Trophoblast cell (in vitro differentiated cells and primary cell): ENCODE measurements around the gene FSTL5.

ENCODE experiments used
- DNase-seq, 2 donors: peaks; one replicate each; pipeline ENCODE4 v3.0.0-alpha.2; 2016
- H2AFZ ChIP-seq: 2 replicates; pipeline ENCODE4 v1.6.1; 2013; ENCODE audit warnings: low read length, moderate library complexity, mild to moderate bottlenecking; ENCODE audit not compliant: insufficient read depth, poor library complexity
- H2AK5ac ChIP-seq: 2 replicates; pipeline ENCODE4 v1.6.1; 2013; ENCODE audit warnings: mild to moderate bottlenecking, low read length
- H2BK120ac ChIP-seq: 2 replicates; pipeline ENCODE4 v1.6.1; 2013; ENCODE audit warnings: low read length, mild to moderate bottlenecking, moderate library complexity; ENCODE audit not compliant: insufficient read depth, poor library complexity
- H2BK12ac ChIP-seq: 2 replicates; pipeline ENCODE4 v1.6.1; 2013; ENCODE audit warnings: mild to moderate bottlenecking, low read length, moderate library complexity
- H2BK5ac ChIP-seq: 2 replicates; pipeline ENCODE4 v1.6.1; 2013; ENCODE audit warnings: low read length, low read depth, moderate library complexity, mild to moderate bottlenecking; ENCODE audit not compliant: poor library complexity
- H3K14ac ChIP-seq: 2 replicates; pipeline ENCODE4 v1.6.1; 2013; ENCODE audit warnings: mild to moderate bottlenecking, low read length
- H3K18ac ChIP-seq: 2 replicates; pipeline ENCODE4 v1.6.1; 2013; ENCODE audit warnings: mild to moderate bottlenecking, low read length
- H3K23ac ChIP-seq: 2 replicates; pipeline ENCODE4 v1.6.1; 2013; ENCODE audit warnings: low read length
- H3K27ac ChIP-seq: 2 replicates; pipeline ENCODE4 v1.5.1; 2013; ENCODE audit warnings: low read depth, mild to moderate bottlenecking, inconsistent platforms, low read length, moderate library complexity
- H3K27me3 ChIP-seq: 2 replicates; pipeline ENCODE4 v1.6.1; 2013; ENCODE audit warnings: inconsistent platforms, mild to moderate bottlenecking, low read length, moderate library complexity; ENCODE audit not compliant: insufficient read depth
- H3K36me3 ChIP-seq, 2 experiments: 1 replicate in 1 of 2; 2 replicates in 1 of 2; pipeline ENCODE4 v1.6.1; 2013; ENCODE audit warnings: low read length in 2 of 2, mild to moderate bottlenecking in 2 of 2, moderate library complexity in 1 of 2; ENCODE audit not compliant: insufficient read depth in 2 of 2, control insufficient read depth in 1 of 2
- H3K4ac ChIP-seq: 2 replicates; pipeline ENCODE4 v1.6.1; 2013; ENCODE audit warnings: low read depth, mild to moderate bottlenecking, low read length, moderate library complexity
- H3K4me1 ChIP-seq, 2 experiments: 1 replicate in 1 of 2; 2 replicates in 1 of 2; pipeline ENCODE4 v1.6.1; 2013; ENCODE audit warnings: low read length in 2 of 2, mild to moderate bottlenecking in 2 of 2, moderate library complexity in 1 of 2; ENCODE audit not compliant: insufficient read depth in 2 of 2, control insufficient read depth in 1 of 2
- H3K4me2 ChIP-seq: 2 replicates; pipeline ENCODE4 v1.6.1; 2013; ENCODE audit warnings: inconsistent platforms, mild to moderate bottlenecking, low read length, moderate library complexity
- H3K4me3 ChIP-seq: 2 replicates; pipeline ENCODE4 v1.5.1; 2013; ENCODE audit warnings: mild to moderate bottlenecking, low read depth, low read length, inconsistent platforms
- H3K79me1 ChIP-seq: one replicate; pipeline ENCODE4 v1.6.1; 2013; ENCODE audit warnings: low read length
- H3K79me2 ChIP-seq: 2 replicates; pipeline ENCODE4 v1.6.1; 2013; ENCODE audit warnings: low read length, mild to moderate bottlenecking; ENCODE audit not compliant: control insufficient read depth, insufficient read depth, poor library complexity
- H3K9ac ChIP-seq: 2 replicates; pipeline ENCODE4 v1.6.1; 2013; ENCODE audit warnings: mild to moderate bottlenecking, low read length
- H3K9me3 ChIP-seq: 2 replicates; pipeline ENCODE4 v1.6.1; 2013; ENCODE audit warnings: low read depth, mild to moderate bottlenecking, control low read depth, inconsistent platforms, low read length; ENCODE audit not compliant: insufficient read depth
- H4K12ac ChIP-seq: 2 replicates; pipeline ENCODE4 v1.6.1; 2013; ENCODE audit warnings: low read depth, mild to moderate bottlenecking, low read length, moderate library complexity
- H4K8ac ChIP-seq: 2 replicates; pipeline ENCODE4 v1.6.1; 2013; ENCODE audit warnings: low read depth, mild to moderate bottlenecking, low read length, moderate library complexity
- H4K91ac ChIP-seq: one replicate; pipeline ENCODE4 v1.6.1; 2013; ENCODE audit warnings: low read depth, mild to moderate bottlenecking, low read length, moderate library complexity
- WGBS: extraction: QIAGEN DNeasy Blood & Tissue Kit; methylation state at CpG from one replicate; pipeline ENCODE4 v1.1.7; 2013; ENCODE audit warnings: missing lambda C conversion rate; ENCODE audit not compliant: insufficient read length, insufficient coverage; ENCODE audit errors: extremely low coverage; 5-methylcytosine and 5-hydroxymethylcytosine counted together

FSTL5 gene

DNA sequence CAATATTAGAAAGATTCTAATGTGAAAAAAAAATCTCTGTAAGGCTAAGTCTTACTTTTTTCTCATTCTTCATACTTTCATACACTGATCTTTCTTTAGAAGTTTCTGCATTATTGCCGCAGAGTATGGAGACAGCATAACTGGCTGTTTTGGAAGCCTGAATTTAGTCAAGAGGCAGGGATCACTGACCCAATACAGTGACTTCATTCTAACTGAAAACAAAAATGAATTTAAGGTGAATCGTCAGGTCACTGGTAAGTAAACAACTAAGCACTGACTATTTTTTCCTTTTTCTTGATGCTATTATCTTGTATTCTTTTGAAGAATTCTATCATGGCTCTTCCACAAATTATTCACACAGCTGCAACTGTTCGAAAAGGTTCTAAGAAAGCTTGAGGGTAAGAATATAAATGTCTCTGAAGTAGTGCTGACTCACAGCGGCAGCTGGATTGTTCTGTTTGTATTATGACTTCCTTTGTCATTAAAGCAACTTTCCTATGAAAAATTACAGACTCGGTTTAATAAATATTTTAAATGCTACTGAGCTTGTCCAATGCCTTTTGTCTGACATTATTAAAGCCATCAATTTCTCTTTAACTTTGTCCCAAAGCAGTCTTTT is 609.3 kb downstream of the FSTL5 start:
- Histone ChIP-seq H3K79me1 (no peaks in the 10 kb centered on the region), H3K14ac (no peak overlapping the region), H3K18ac (no peak overlapping the region), H2BK5ac (no peak overlapping the region), H3K9me3 (no peaks in the 10 kb centered on the region), H3K4ac (no peak overlapping the region), H3K23ac (no peak overlapping the region), H3K79me2 (no peaks in the 10 kb centered on the region), H3K9ac (no peak overlapping the region), H3K36me3 (no peaks in the 10 kb centered on the region), H2AK5ac (no peak overlapping the region), H3K27ac (no peak overlapping the region), H3K27me3 (no peaks in the 10 kb centered on the region), H2AFZ (no peak overlapping the region), H3K4me3 (no peak overlapping the region), H3K4me2 (no peak overlapping the region), H4K12ac (no peak overlapping the region), H2BK120ac (no peak overlapping the region), H4K91ac (no peak overlapping the region), H2BK12ac (no peak overlapping the region), H4K8ac (no peak overlapping the region), H3K4me1 (no peaks in the 10 kb centered on the region)
- no CpG with 5 or more reads among the region's 5 CpGs for WGBS
- DNase-seq, result no peak

DNA sequence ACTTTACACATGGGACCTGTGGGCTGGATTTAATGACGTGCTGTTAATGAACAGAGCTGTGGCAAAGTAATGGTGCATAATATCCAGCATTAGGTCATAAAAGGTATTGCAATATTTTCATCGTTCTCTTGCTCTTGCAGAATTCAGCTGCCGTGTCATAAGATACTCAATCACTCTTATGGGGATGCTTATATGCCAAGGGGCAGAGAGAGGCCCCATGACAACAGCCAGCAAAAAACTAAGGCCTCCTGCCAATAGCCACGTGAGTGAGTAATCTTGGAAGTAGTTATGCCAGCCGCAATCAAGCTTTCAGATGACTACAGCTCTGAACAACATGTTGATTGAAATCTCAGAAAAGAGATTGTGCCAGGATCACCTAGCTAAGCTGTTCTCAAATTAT is 616.9 kb downstream of the FSTL5 start:
- Histone ChIP-seq H3K4me3 (no peak overlapping the region), H2AFZ (no peak overlapping the region), H3K79me1 (no peaks in the 10 kb centered on the region), H4K12ac (no peak overlapping the region), H3K4ac (no peak overlapping the region), H3K14ac (no peak overlapping the region), H3K36me3 (no peaks in the 10 kb centered on the region), H3K4me2 (no peak overlapping the region), H4K8ac (no peak overlapping the region), H4K91ac (no peak overlapping the region), H2AK5ac (no peak overlapping the region), H3K27me3 (no peaks in the 10 kb centered on the region), H3K18ac (no peak overlapping the region), H3K9ac (no peak overlapping the region), H2BK5ac (no peak overlapping the region), H3K9me3 (no peaks in the 10 kb centered on the region), H2BK120ac (no peak overlapping the region), H3K23ac (no peak overlapping the region), H3K27ac (no peak overlapping the region), H3K4me1 (no peaks in the 10 kb centered on the region), H3K79me2 (no peaks in the 10 kb centered on the region), H2BK12ac (no peak overlapping the region)
- DNase-seq, result no peak
- WGBS, result no CpG with 5 or more reads among the region's 5 CpGs

DNA sequence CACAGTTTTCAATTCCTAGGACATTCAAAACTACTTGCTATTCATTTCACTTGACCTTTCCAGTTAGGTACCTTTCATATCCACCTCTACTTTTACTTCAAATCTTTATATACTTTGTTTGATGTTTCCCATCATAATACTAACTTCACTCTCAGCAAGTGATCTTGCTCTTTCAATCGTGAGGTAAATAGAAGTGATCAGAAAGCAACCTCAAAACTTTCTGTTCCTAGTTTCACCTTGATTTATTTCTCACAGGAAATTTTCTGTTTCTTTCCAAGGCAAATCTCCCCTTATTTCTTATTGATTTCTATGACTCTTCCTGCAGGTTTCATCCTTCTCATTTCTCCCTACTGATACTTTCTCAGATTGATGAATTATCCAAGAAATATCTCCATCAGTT is 623.5 kb downstream of the FSTL5 start:
- H3K14ac ChIP-seq, result no peak overlapping the region
- no peak overlapping the region for H4K8ac ChIP-seq
- no peak overlapping the region for H2BK5ac ChIP-seq
- no peaks in the 10 kb centered on the region for H3K9me3 ChIP-seq
- H3K79me1 ChIP-seq, result no peaks in the 10 kb centered on the region
- no peak overlapping the region for H4K91ac ChIP-seq
- no CpG with 5 or more reads among the region's 1 CpG for WGBS
- H3K36me3 ChIP-seq, result no peaks in the 10 kb centered on the region
- H4K12ac ChIP-seq, result no peak overlapping the region
- no peak overlapping the region for H2BK12ac ChIP-seq
- no peak overlapping the region for H3K4me3 ChIP-seq
- H3K27me3 ChIP-seq, result no peaks in the 10 kb centered on the region
- no peak overlapping the region for H3K27ac ChIP-seq
- no peak overlapping the region for H3K9ac ChIP-seq
- no peak overlapping the region for H2AK5ac ChIP-seq
- no peaks in the 10 kb centered on the region for H3K4me1 ChIP-seq
- H2BK120ac ChIP-seq, result no peak overlapping the region
- no peak overlapping the region for H3K23ac ChIP-seq
- no peaks in the 10 kb centered on the region for H3K79me2 ChIP-seq
- DNase-seq, result no peak
- no peak overlapping the region for H3K4me2 ChIP-seq
- no peak overlapping the region for H2AFZ ChIP-seq
- H3K4ac ChIP-seq, result no peak overlapping the region
- no peak overlapping the region for H3K18ac ChIP-seq

DNA sequence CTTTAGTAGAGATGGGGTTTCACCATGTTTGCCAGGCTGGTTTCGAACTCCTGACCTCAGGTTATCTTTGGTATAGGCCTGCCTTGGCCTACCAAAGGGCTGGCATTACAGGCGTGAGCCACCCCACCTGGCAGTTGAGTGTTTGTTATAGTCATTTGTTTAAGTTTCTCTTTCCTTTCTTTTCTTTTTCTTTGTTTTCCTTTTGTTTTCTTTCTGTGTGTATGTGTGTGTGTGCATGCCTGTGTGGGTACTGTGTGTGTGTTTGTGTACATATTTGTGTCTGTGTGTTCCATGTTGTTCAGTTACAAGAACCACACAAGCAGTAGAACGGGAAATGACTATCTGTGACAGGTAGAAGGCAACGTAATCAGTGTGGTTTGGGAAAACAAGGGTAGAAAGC is 624.9 kb downstream of the FSTL5 start:
- Histone ChIP-seq H3K27ac (no peak overlapping the region), H2BK120ac (no peak overlapping the region)
- no CpG with 5 or more reads among the region's 4 CpGs for WGBS

More for the DNA sequence above, 624.9 kb downstream of the FSTL5 start:
- Histone ChIP-seq H3K4me3 (no peak overlapping the region), H2AFZ (no peak overlapping the region), H3K4me2 (no peak overlapping the region), H2BK12ac (no peak overlapping the region), H3K9ac (no peak overlapping the region), H2BK5ac (no peak overlapping the region), H3K27me3 (no peaks in the 10 kb centered on the region), H4K12ac (no peak overlapping the region), H2AK5ac (no peak overlapping the region), H3K4ac (no peak overlapping the region), H3K14ac (no peak overlapping the region), H4K91ac (no peak overlapping the region), H3K9me3 (no peaks in the 10 kb centered on the region), H3K79me1 (no peaks in the 10 kb centered on the region), H3K36me3 (no peaks in the 10 kb centered on the region), H3K18ac (no peak overlapping the region), H3K79me2 (no peaks in the 10 kb centered on the region), H4K8ac (no peak overlapping the region), H3K23ac (no peak overlapping the region), H3K4me1 (no peaks in the 10 kb centered on the region)
- no peak for DNase-seq
